ENCODE data around the gene CARD10.
"Not testable (repeated sequence)": the region's sequence is repeated elsewhere in the genome, so short reads cannot be mapped to it uniquely, and the experiment has no call there.

CARD10 gene

GRCh38 chr22:37469416-37470086, 49.7 kb downstream of the CARD10 start:
- no peak overlapping the region for H3K4me3 ChIP-seq (replicated peaks; ENCODE audit: insufficient read depth, low read length)
- no peak overlapping the region for H3K27ac ChIP-seq (replicated peaks)
- DNase-seq (ENCODE audit: low read depth in 1 of 2, low spot score in 1 of 2) = no peak
- no peak for TF ChIP-seq SPI1 (IDR thresholded peaks at IDR 0.05; ENCODE audit: borderline replicate concordance, low read depth)
- TF ChIP-seq, protein P1, sequence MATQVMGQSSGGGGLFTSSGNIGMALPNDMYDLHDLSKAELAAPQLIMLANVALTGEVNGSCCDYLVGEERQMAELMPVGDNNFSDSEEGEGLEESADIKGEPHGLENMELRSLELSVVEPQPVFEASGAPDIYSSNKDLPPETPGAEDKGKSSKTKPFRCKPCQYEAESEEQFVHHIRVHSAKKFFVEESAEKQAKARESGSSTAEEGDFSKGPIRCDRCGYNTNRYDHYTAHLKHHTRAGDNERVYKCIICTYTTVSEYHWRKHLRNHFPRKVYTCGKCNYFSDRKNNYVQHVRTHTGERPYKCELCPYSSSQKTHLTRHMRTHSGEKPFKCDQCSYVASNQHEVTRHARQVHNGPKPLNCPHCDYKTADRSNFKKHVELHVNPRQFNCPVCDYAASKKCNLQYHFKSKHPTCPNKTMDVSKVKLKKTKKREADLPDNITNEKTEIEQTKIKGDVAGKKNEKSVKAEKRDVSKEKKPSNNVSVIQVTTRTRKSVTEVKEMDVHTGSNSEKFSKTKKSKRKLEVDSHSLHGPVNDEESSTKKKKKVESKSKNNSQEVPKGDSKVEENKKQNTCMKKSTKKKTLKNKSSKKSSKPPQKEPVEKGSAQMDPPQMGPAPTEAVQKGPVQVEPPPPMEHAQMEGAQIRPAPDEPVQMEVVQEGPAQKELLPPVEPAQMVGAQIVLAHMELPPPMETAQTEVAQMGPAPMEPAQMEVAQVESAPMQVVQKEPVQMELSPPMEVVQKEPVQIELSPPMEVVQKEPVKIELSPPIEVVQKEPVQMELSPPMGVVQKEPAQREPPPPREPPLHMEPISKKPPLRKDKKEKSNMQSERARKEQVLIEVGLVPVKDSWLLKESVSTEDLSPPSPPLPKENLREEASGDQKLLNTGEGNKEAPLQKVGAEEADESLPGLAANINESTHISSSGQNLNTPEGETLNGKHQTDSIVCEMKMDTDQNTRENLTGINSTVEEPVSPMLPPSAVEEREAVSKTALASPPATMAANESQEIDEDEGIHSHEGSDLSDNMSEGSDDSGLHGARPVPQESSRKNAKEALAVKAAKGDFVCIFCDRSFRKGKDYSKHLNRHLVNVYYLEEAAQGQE (IDR thresholded peaks at IDR 0.05; ENCODE audit: insufficient replicate concordance, low read depth) = no peak
- no peak for TF ChIP-seq CTCF (IDR thresholded peaks at IDR 0.05; ENCODE audit: insufficient read depth, low read length)
- TF ChIP-seq GABPA (IDR thresholded peaks at IDR 0.05; ENCODE audit: low read depth) = no peak
- no peak for TF ChIP-seq POLR2AphosphoS5 (IDR thresholded peaks at IDR 0.05; ENCODE audit: low read depth)
- H3K27me3 ChIP-seq (ENCODE audit: insufficient read depth, poor library complexity, severe bottlenecking) = no peaks in the 10 kb centered on the region

GRCh38 chr22:37468201-37468695, 51.0 kb downstream of the CARD10 start:
- H3K27me3 ChIP-seq (ENCODE audit: insufficient read depth, poor library complexity, severe bottlenecking); H3K4me3 ChIP-seq (replicated peaks; ENCODE audit: insufficient read depth, low read length); DNase-seq (ENCODE audit: low read depth in 1 of 2, low spot score in 1 of 2); H3K27ac ChIP-seq (replicated peaks): not testable (repeated sequence)

GRCh38 chr22:37467391-37467955, 51.7 kb downstream of the CARD10 start:
- H3K27me3 ChIP-seq (ENCODE audit: insufficient read depth, poor library complexity, severe bottlenecking) = no peaks in the 10 kb centered on the region
- no peak overlapping the region for H3K27ac ChIP-seq (replicated peaks)
- H3K4me3 ChIP-seq (replicated peaks; ENCODE audit: insufficient read depth, low read length) = no peak overlapping the region
- TF ChIP-seq POLR2AphosphoS5 (IDR thresholded peaks at IDR 0.05; ENCODE audit: low read depth) (0 out of 2 replicates have a peak, but pooled peaks have one; percentile 21), GABPA (IDR thresholded peaks at IDR 0.05; ENCODE audit: low read depth) (no peak)
- no peak for DNase-seq (ENCODE audit: low read depth in 1 of 2, low spot score in 1 of 2)

DNA sequence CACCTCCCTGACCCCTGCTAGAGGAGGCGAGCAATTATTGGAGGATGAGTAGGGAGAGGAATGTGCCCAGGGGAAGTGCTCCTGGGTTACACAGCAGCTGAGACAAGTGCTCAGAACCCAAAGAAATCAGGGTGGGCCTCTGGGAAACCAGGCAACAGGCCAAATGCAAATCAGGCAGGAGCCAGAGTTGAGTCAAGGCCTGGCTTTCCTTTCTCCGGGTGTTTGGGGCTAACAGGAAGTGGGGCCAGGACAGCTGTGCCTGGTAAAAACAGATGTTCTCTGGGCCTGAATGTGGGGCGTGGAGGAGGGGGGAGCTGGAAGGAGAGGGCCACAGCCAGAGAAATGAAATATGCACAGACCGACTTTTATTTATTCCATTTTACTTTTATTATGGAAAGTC, 55.0 kb downstream of the CARD10 start:
- H3K27ac ChIP-seq (replicated peaks) = no peak overlapping the region
- TF ChIP-seq, protein P1 (IDR thresholded peaks at IDR 0.05; ENCODE audit: insufficient replicate concordance, low read depth) = no peak
- TF ChIP-seq SPI1 (IDR thresholded peaks at IDR 0.05; ENCODE audit: borderline replicate concordance, low read depth) (peak; percentile 22; the same call in 1 of the 2 replicates), POLR2AphosphoS5 (IDR thresholded peaks at IDR 0.05; ENCODE audit: low read depth) (peak; percentile 37; the same call in 1 of the 2 replicates)
- no peak overlapping the region for H3K4me3 ChIP-seq (replicated peaks; ENCODE audit: insufficient read depth, low read length)
- H3K27me3 ChIP-seq (ENCODE audit: insufficient read depth, poor library complexity, severe bottlenecking) = no peaks in the 10 kb centered on the region
- no peak for DNase-seq (ENCODE audit: low read depth in 1 of 2, low spot score in 1 of 2)

DNA sequence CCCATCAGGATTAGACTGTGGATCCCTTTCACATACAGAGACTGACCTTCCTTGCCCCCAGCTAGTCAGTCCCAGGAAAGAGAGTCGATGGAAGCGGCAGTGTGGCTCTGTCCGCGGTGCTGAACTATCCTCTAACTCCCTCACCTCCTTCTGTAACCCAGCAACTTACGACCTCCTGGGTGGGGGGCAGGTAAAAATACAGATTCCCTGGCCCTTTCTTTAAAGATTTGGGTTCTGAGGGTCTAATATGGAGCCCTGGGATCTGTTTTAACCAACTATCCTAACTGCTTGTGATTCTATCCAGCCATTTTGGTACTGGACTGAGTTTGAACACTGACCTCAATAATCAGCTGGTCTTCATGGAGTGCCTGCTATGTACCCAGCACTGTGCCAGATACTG, 56.2 kb downstream of the CARD10 start:
- TF ChIP-seq POLR2AphosphoS5 (IDR thresholded peaks at IDR 0.05; ENCODE audit: low read depth) = no peak
- TF ChIP-seq, protein P1 (IDR thresholded peaks at IDR 0.05; ENCODE audit: insufficient replicate concordance, low read depth) = peak; percentile 97
- TF ChIP-seq SPI1 (IDR thresholded peaks at IDR 0.05; ENCODE audit: borderline replicate concordance, low read depth) = no peak
- no peak for TF ChIP-seq CTCF (IDR thresholded peaks at IDR 0.05; ENCODE audit: insufficient read depth, low read length)
- no peak for TF ChIP-seq GABPA (IDR thresholded peaks at IDR 0.05; ENCODE audit: low read depth)
- DNase-seq (ENCODE audit: low read depth in 1 of 2, low spot score in 1 of 2) = no peak
- Histone ChIP-seq H3K27me3 (ENCODE audit: insufficient read depth, poor library complexity, severe bottlenecking) (no peaks in the 10 kb centered on the region), H3K27ac (replicated peaks) (no peak overlapping the region), H3K4me3 (replicated peaks; ENCODE audit: insufficient read depth, low read length) (no peak overlapping the region)
